Measurements from ENCODE around the gene NFIB. TPM values are rescaled to one million over a fixed set of nuclear protein-coding genes. Genes with fewer than 3 reads are reported as not detected.

NFIB gene
- total RNA-seq, 1 experiment from 2014 or later, result 35.1 TPM

- no peak for DNase-seq
- peak overlapping the region; percentile 95 for H3K4me2 ChIP-seq
- no peak overlapping the region for H3K27ac ChIP-seq
- intact Hi-C loops (cut with micrococcal nuclease; ENCODE audit: unreplicated experiment), result loop anchor here (5.0 kb wide), 3 partner anchors 73 to 278 kb away; no protein-coding TSS in a partner anchor
- H3K9me3 ChIP-seq (ENCODE audit: insufficient read depth, low read depth), result no peaks in the 10 kb centered on the region
- no peaks in the 10 kb centered on the region; the same call in 1 of the 2 replicates for H3F3A ChIP-seq (ENCODE audit: insufficient read depth, low read depth)
- peaks cover 4% of the 10 kb centered on the region; the same call in 1 of the 2 replicates for H3K36me3 ChIP-seq (ENCODE audit: low read depth)
- no peak overlapping the region for H2AFZ ChIP-seq
- no TSS peak for BruUV-seq (replicated peaks)
- ChIA-PET POLR2A (ENCODE audit: unreplicated experiment) (no interaction called here), CTCF (no interaction called here)
- TF ChIP-seq CTCF (conservative IDR thresholded peaks at IDR 0.05) (no peak), EZH2 (IDR thresholded peaks at IDR 0.05; ENCODE audit: low read depth) (no peak)
- H3K27me3 ChIP-seq (ENCODE audit: insufficient read depth, low read depth), result no peaks in the 10 kb centered on the region
- H4K20me1 ChIP-seq (ENCODE audit: insufficient read depth), result peaks cover 6% of the 10 kb centered on the region; the same call in 1 of the 2 replicates
- H3K4me1 ChIP-seq (replicated peaks; ENCODE audit: insufficient read depth), result peaks cover 21% of the 10 kb centered on the region
- H3K79me2 ChIP-seq (ENCODE audit: low read depth), result peaks cover 76% of the 10 kb centered on the region
- H3K4me3 ChIP-seq, result peak overlapping the region; percentile 50; the same call in 1 of the 2 replicates
- no peaks in the 10 kb centered on the region for H3K9me2 ChIP-seq (ENCODE audit: insufficient read depth)
Measured at GRCh38 chr9:14310311-14310710, 3.6 kb downstream of the NFIB start.

- Histone ChIP-seq H3F3A (ENCODE audit: insufficient read depth, low read depth) (no peaks in the 10 kb centered on the region; the same call in none of the 2 replicates), H3K79me2 (ENCODE audit: low read depth) (peaks cover 84% of the 10 kb centered on the region), H3K36me3 (ENCODE audit: low read depth) (peaks cover 4% of the 10 kb centered on the region; the same call in 1 of the 2 replicates), H2AFZ (no peak overlapping the region), H3K9me3 (ENCODE audit: insufficient read depth, low read depth) (no peaks in the 10 kb centered on the region), H3K4me1 (replicated peaks; ENCODE audit: insufficient read depth) (peaks cover 21% of the 10 kb centered on the region), H3K9me2 (ENCODE audit: insufficient read depth) (no peaks in the 10 kb centered on the region), H3K27ac (no peak overlapping the region), H3K4me3 (peak overlapping the region; percentile 50; the same call in 1 of the 2 replicates), H3K27me3 (ENCODE audit: insufficient read depth, low read depth) (no peaks in the 10 kb centered on the region), H4K20me1 (ENCODE audit: insufficient read depth) (peaks cover 6% of the 10 kb centered on the region; the same call in 1 of the 2 replicates), H3K4me2 (peak overlapping the region; percentile 95)
- intact Hi-C loops (cut with micrococcal nuclease; ENCODE audit: unreplicated experiment), result no loop called here
- no peak for TF ChIP-seq EZH2 (IDR thresholded peaks at IDR 0.05; ENCODE audit: low read depth)
- no peak for TF ChIP-seq CTCF (conservative IDR thresholded peaks at IDR 0.05)
- POLR2A ChIA-PET (ENCODE audit: unreplicated experiment), result interaction anchor here (0.6 kb wide), 1 partner anchor 9 kb away, joined by 6 read pairs; no protein-coding TSS in a partner anchor
- DNase-seq, result no peak
- BruUV-seq (replicated peaks), result no TSS peak
- CTCF ChIA-PET, result no interaction called here
Measured at GRCh38 chr9:14309403-14309802, 4.5 kb downstream of the NFIB start.

GRCh38 chr9:14308853-14309145 is 5.1 kb downstream of the NFIB start:
- no peak for DNase-seq
- H3K4me2 ChIP-seq, result peak overlapping the region; percentile 95; the same call in 1 of the 2 replicates

More at GRCh38 chr9:14308853-14309145, 5.1 kb downstream of the NFIB start:
- Histone ChIP-seq H3K9me2 (ENCODE audit: insufficient read depth) (no peaks in the 10 kb centered on the region), H3K4me3 (no peak overlapping the region), H3K4me1 (replicated peaks; ENCODE audit: insufficient read depth) (peaks cover 21% of the 10 kb centered on the region), H3K9me3 (ENCODE audit: insufficient read depth, low read depth) (no peaks in the 10 kb centered on the region), H3K27ac (no peak overlapping the region), H2AFZ (no peak overlapping the region), H3K27me3 (ENCODE audit: insufficient read depth, low read depth) (no peaks in the 10 kb centered on the region), H3K79me2 (ENCODE audit: low read depth) (peaks cover 87% of the 10 kb centered on the region), H3K36me3 (ENCODE audit: low read depth) (peaks cover 4% of the 10 kb centered on the region; the same call in 1 of the 2 replicates), H3F3A (ENCODE audit: insufficient read depth, low read depth) (no peaks in the 10 kb centered on the region; the same call in none of the 2 replicates), H4K20me1 (ENCODE audit: insufficient read depth) (peaks cover 6% of the 10 kb centered on the region; the same call in 1 of the 2 replicates)
- intact Hi-C loops (cut with micrococcal nuclease; ENCODE audit: unreplicated experiment), result no loop called here
- ChIA-PET POLR2A (ENCODE audit: unreplicated experiment) (no interaction called here), CTCF (no interaction called here)
- BruUV-seq (replicated peaks), result no TSS peak
- no peak for TF ChIP-seq EZH2 (IDR thresholded peaks at IDR 0.05; ENCODE audit: low read depth)
- no peak for TF ChIP-seq CTCF (conservative IDR thresholded peaks at IDR 0.05)

Measured in PC-9 (cell line).